HG03139 (cell line): Measurements from ENCODE around the gene CNTNAP5.

Experiments
- ATAC-seq: cut with Tn5 transposase; IDR thresholded peaks from one replicate; pipeline ENCODE4 v1.9.1; 2021; ENCODE audit not compliant: unreplicated experiment

The CNTNAP5 gene

GRCh38 chr2:124589971-124590370, 564.9 kb downstream of the CNTNAP5 start:
- ATAC-seq, result no peak

- ATAC-seq, result no peak
Observed at GRCh38 chr2:124602759-124603158, 577.7 kb downstream of the CNTNAP5 start.

- ATAC-seq, result no peak
Observed at GRCh38 chr2:124604940-124605339, 579.9 kb downstream of the CNTNAP5 start.

- ATAC-seq, result no peak
Observed at GRCh38 chr2:124607679-124608078, 582.6 kb downstream of the CNTNAP5 start.

- no peak for ATAC-seq
Observed at GRCh38 chr2:124609667-124610066, 584.6 kb downstream of the CNTNAP5 start.

- ATAC-seq, result no peak
Observed at GRCh38 chr2:124610141-124610540, 585.1 kb downstream of the CNTNAP5 start.

- ATAC-seq, result no peak
Observed at GRCh38 chr2:124610866-124611265, 585.8 kb downstream of the CNTNAP5 start.

- no peak for ATAC-seq
Observed at GRCh38 chr2:124623560-124623959, 598.5 kb downstream of the CNTNAP5 start.

GRCh38 chr2:124625561-124625960, 600.5 kb downstream of the CNTNAP5 start:
- no peak for ATAC-seq

GRCh38 chr2:124626993-124627392, 601.9 kb downstream of the CNTNAP5 start:
- ATAC-seq, result no peak

- no peak for ATAC-seq
Observed at GRCh38 chr2:124633812-124634211, 608.7 kb downstream of the CNTNAP5 start.

GRCh38 chr2:124639524-124639923, 614.4 kb downstream of the CNTNAP5 start:
- ATAC-seq, result no peak

- no peak for ATAC-seq
Observed at GRCh38 chr2:124640221-124640750, 615.2 kb downstream of the CNTNAP5 start.

GRCh38 chr2:124646166-124646815, 621.2 kb downstream of the CNTNAP5 start:
- ATAC-seq, result no peak

GRCh38 chr2:124647245-124647644, 622.2 kb downstream of the CNTNAP5 start:
- ATAC-seq, result no peak

- no peak for ATAC-seq
Observed at GRCh38 chr2:124647663-124648062, 622.6 kb downstream of the CNTNAP5 start.

GRCh38 chr2:124649001-124649400, 623.9 kb downstream of the CNTNAP5 start:
- ATAC-seq, result no peak

GRCh38 chr2:124652099-124652498, 627.0 kb downstream of the CNTNAP5 start:
- ATAC-seq, result no peak

- no peak for ATAC-seq
Observed at GRCh38 chr2:124658373-124658772, 633.3 kb downstream of the CNTNAP5 start.

- ATAC-seq, result no peak
Observed at GRCh38 chr2:124661558-124661957, 636.5 kb downstream of the CNTNAP5 start.

- ATAC-seq, result no peak
Observed at GRCh38 chr2:124662946-124663644, 638.0 kb downstream of the CNTNAP5 start.

- no peak for ATAC-seq
Observed at GRCh38 chr2:124663645-124663997, 638.5 kb downstream of the CNTNAP5 start.

GRCh38 chr2:124664363-124664762, 639.3 kb downstream of the CNTNAP5 start:
- ATAC-seq, result no peak
